HUES48 (cell line): Measurements from ENCODE around the gene KRT79.
"Not testable (repeated sequence)": the region's sequence is repeated elsewhere in the genome, so short reads cannot be mapped to it uniquely, and the experiment has no call there.

Experiments
- H3K27ac ChIP-seq: one replicate; pipeline ENCODE4 v1.7.0; 2013; ENCODE audit warnings: low read depth, low read length, inconsistent platforms
- H3K27me3 ChIP-seq: 2 replicates; pipeline ENCODE4 v1.6.1; 2013; ENCODE audit warnings: mild to moderate bottlenecking, low read length; ENCODE audit not compliant: control insufficient read depth, insufficient read depth
- H3K36me3 ChIP-seq: 2 replicates; pipeline ENCODE4 v1.6.1; 2013; ENCODE audit warnings: low read length; ENCODE audit not compliant: control insufficient read depth, insufficient read depth
- H3K4me1 ChIP-seq: 2 replicates; pipeline ENCODE4 v1.6.1; 2013; ENCODE audit warnings: mild to moderate bottlenecking, low read length; ENCODE audit not compliant: control insufficient read depth, insufficient read depth
- H3K4me3 ChIP-seq: 2 replicates; pipeline ENCODE4 v1.5.1; 2013; ENCODE audit warnings: mild to moderate bottlenecking, low read depth, low read length
- H3K9ac ChIP-seq: 2 replicates; pipeline ENCODE4 v1.6.1; 2013; ENCODE audit warnings: mild to moderate bottlenecking, low read depth, low read length, moderate library complexity
- H3K9me3 ChIP-seq: 2 replicates; pipeline ENCODE4 v1.6.1; 2013; ENCODE audit warnings: low read length; ENCODE audit not compliant: control insufficient read depth, insufficient read depth

Gene KRT79

GRCh38 chr12:52798671-52799504 lies 35.2 kb downstream of the KRT79 start:
- H3K9ac ChIP-seq: no peak overlapping the region
- no peaks in the 10 kb centered on the region for H3K9me3 ChIP-seq
- H3K36me3 ChIP-seq: no peaks in the 10 kb centered on the region
- no peaks in the 10 kb centered on the region for H3K27me3 ChIP-seq
- no peak overlapping the region for H3K27ac ChIP-seq
- H3K4me1 ChIP-seq: peaks cover 15% of the 10 kb centered on the region
- no peak overlapping the region for H3K4me3 ChIP-seq

GRCh38 chr12:52798003-52798670 lies 36.0 kb downstream of the KRT79 start:
- Histone ChIP-seq H3K4me3 (no peak overlapping the region), H3K27ac (no peak overlapping the region), H3K27me3 (no peaks in the 10 kb centered on the region)

GRCh38 chr12:52797529-52797894 lies 36.6 kb downstream of the KRT79 start:
- H3K27me3 ChIP-seq: no peaks in the 10 kb centered on the region
- H3K9me3 ChIP-seq: no peaks in the 10 kb centered on the region
- no peak overlapping the region for H3K4me3 ChIP-seq
- H3K9ac ChIP-seq: no peak overlapping the region
- no peaks in the 10 kb centered on the region for H3K36me3 ChIP-seq
- no peak overlapping the region for H3K27ac ChIP-seq
- H3K4me1 ChIP-seq: peaks cover 15% of the 10 kb centered on the region

More at GRCh38 chr12:52798003-52798670, 36.0 kb downstream of the KRT79 start:
- Histone ChIP-seq H3K9me3 (no peaks in the 10 kb centered on the region), H3K36me3 (no peaks in the 10 kb centered on the region), H3K4me1 (peaks cover 15% of the 10 kb centered on the region), H3K9ac (no peak overlapping the region)

- Histone ChIP-seq H3K36me3 (no peaks in the 10 kb centered on the region), H3K9me3 (no peaks in the 10 kb centered on the region), H3K9ac (no peak overlapping the region), H3K27me3 (no peaks in the 10 kb centered on the region), H3K4me1 (peaks cover 15% of the 10 kb centered on the region), H3K27ac (no peak overlapping the region), H3K4me3 (no peak overlapping the region)
These were observed 37.1 kb downstream of the KRT79 start for GRCh38 chr12:52796839-52797528.

- H3K9ac ChIP-seq: no peak overlapping the region
- no peaks in the 10 kb centered on the region for H3K27me3 ChIP-seq
- H3K36me3 ChIP-seq: no peaks in the 10 kb centered on the region
- H3K9me3 ChIP-seq: no peaks in the 10 kb centered on the region
- peaks cover 15% of the 10 kb centered on the region for H3K4me1 ChIP-seq
- H3K27ac ChIP-seq: no peak overlapping the region
- H3K4me3 ChIP-seq: no peak overlapping the region
These were observed 37.7 kb downstream of the KRT79 start for GRCh38 chr12:52796429-52796794.

GRCh38 chr12:52795694-52796428 lies 38.2 kb downstream of the KRT79 start, which contains the start of gene KRT3:
Gene KRT3 (minus strand): TSS chr12:52796117. CDS start chr12:52796042, 75 bp downstream.
- Histone ChIP-seq H3K36me3 (no peaks in the 10 kb centered on the region), H3K4me1 (peaks cover 15% of the 10 kb centered on the region), H3K9me3 (no peaks in the 10 kb centered on the region), H3K9ac (no peak within 1 kb of the TSS), H3K27me3 (no peaks in the 10 kb centered on the region), H3K4me3 (no peak within 1 kb of the TSS), H3K27ac (no peak within 1 kb of the TSS)

GRCh38 chr12:52795332-52795674 lies 38.8 kb downstream of the KRT79 start:
- H3K27me3 ChIP-seq, H3K4me1 ChIP-seq, H3K27ac ChIP-seq, H3K36me3 ChIP-seq, H3K4me3 ChIP-seq, H3K9ac ChIP-seq, H3K9me3 ChIP-seq: not testable (repeated sequence)

GRCh38 chr12:52794479-52795331 lies 39.4 kb downstream of the KRT79 start:
- Histone ChIP-seq H3K27ac (no peak overlapping the region), H3K9me3 (no peaks in the 10 kb centered on the region), H3K36me3 (no peaks in the 10 kb centered on the region), H3K27me3 (no peaks in the 10 kb centered on the region), H3K4me3 (no peak overlapping the region), H3K9ac (no peak overlapping the region), H3K4me1 (peaks cover 3% of the 10 kb centered on the region)

GRCh38 chr12:52792185-52793029 lies 41.7 kb downstream of the KRT79 start:
- H3K27ac ChIP-seq: no peak overlapping the region
- no peak overlapping the region for H3K9ac ChIP-seq
- H3K27me3 ChIP-seq: no peaks in the 10 kb centered on the region
- H3K9me3 ChIP-seq: no peaks in the 10 kb centered on the region
- H3K4me1 ChIP-seq: no peaks in the 10 kb centered on the region
- H3K4me3 ChIP-seq: no peak overlapping the region
- no peaks in the 10 kb centered on the region for H3K36me3 ChIP-seq
